Body of pancreas (tissue), 4 donors: Measurements from ENCODE around the gene POTEM. TPM values are rescaled to one million over a fixed set of nuclear protein-coding genes. Genes with fewer than 3 reads are reported as not detected.
A peak's percentile ranks its signal among the peaks of the same experiment; 100 is the strongest.
"Not testable (repeated sequence)": the region's sequence is repeated elsewhere in the genome, so short reads cannot be mapped to it uniquely, and the experiment has no call there.

Source experiments
- ATAC-seq: fragments of 150-250 bp; one replicate; pipeline ENCODE4 v1.9.1; 2016
- DNase-seq, 4 donors: peaks; one replicate each; pipeline ENCODE4 v3.0.0-alpha.2; 2019
- H3K27ac ChIP-seq, 4 donors: fragments of 200-600 bp; sonication (generic); 1 replicate in 3 of 4; 2 replicates in 1 of 4; pipeline versions ENCODE4 v1.5.1 to v1.6.1; 2016 to 2019; ENCODE audit warnings: mild to moderate bottlenecking in 1 of 4, mixed read lengths in 1 of 4, moderate library complexity in 1 of 4
- H3K27me3 ChIP-seq, 2 donors: fragments of 200-600 bp; sonication (generic); one replicate each; pipeline ENCODE4 v1.6.0; 2016; ENCODE audit warnings: mild to moderate bottlenecking in 1 of 2
- H3K36me3 ChIP-seq, 2 donors: fragments of 200-600 bp; sonication (generic); replicated peaks in 1 of 2; 2 replicates each; pipeline ENCODE4 v1.5.1; 2016; ENCODE audit warnings: low read depth in 2 of 2; ENCODE audit not compliant: insufficient read depth in 1 of 2
- H3K4me1 ChIP-seq: fragments of 200-600 bp; sonication (generic); one replicate; pipeline ENCODE4 v1.6.0; 2016
- H3K4me3 ChIP-seq, 2 donors: fragments of 200-600 bp; sonication (generic); 1 replicate in 1 of 2; 2 replicates in 1 of 2; pipeline ENCODE4 v1.5.1; 2016 to 2019
- H3K9me3 ChIP-seq, 3 donors: fragments of 200-600 bp; sonication (generic); 1 replicate in 2 of 3; 2 replicates in 1 of 3; pipeline ENCODE4 v1.5.1; 2016
- WGBS, 2 donors: methylation state at CpG; one replicate each; pipeline ENCODE4 v1.1.5; 2017; 5-methylcytosine and 5-hydroxymethylcytosine counted together
- intact Hi-C: fragments of 100-400 bp; cut with DNase I; formaldehyde crosslinking; loops from one replicate; pipeline ENCODE4 v1.15.1; 2023
- total RNA-seq, 2 donors: library from RNA; depleted of rRNA; stranded (reverse); fragments of >200 nt; gene quantifications; one replicate each; pipeline ENCODE4 v1.1.0, GENCODE V29; 2016

POTEM gene
- total RNA-seq = not detected

DNA sequence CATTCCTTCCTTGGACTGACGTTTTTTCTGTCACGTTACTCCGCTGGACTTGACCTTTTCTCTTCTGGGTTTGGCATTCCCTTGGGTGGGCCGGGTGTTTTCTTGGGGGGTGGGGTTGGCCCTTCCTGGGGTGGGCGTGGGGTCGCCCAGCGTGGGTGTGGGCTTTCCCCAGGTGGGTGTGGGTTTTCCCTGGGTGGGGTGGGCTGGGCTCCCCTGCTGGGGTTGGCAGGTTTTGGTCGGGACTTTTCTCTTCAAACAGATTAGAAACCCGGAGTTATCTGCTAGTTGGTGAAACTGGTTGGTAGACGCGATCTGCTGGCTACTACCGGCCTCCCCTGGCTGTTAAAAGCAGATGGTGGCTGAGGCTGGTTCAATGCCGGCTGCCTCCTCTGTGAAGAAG, at the start of gene POTEM:
Gene POTEM (plus strand): TSS at position 301 of the 400 bp plus-strand sequence. CDS start 52 bp downstream, at position 353.
- DNase-seq, H3K27ac ChIP-seq, H3K27me3 ChIP-seq, H3K4me1 ChIP-seq, ATAC-seq, H3K9me3 ChIP-seq, H3K36me3 ChIP-seq, intact Hi-C loops, H3K4me3 ChIP-seq: not testable (repeated sequence)
- no CpG with 5 or more reads among the region's 13 CpGs for WGBS, 2 donors

DNA sequence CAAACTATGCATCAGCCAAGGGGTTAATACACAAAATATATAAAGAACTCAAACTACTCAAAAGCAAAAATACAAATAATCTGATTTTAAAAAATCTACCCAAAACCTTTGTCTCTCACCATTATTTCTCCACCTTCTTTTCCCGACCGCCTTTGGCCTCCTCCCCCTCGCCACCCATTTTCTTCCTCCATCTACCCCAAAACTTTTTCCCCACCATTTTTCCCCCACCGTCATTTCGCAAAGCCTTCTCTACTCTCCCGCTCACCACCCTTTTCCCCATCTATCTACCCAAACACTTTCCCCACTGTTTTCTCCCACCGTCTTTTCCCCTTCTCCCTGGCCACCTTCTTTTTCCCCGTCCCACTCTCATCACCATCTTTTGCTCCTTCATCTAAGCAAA, 48.9 kb upstream of the POTEM start:
- H3K27me3 ChIP-seq, DNase-seq, ATAC-seq, H3K27ac ChIP-seq, H3K4me3 ChIP-seq, H3K36me3 ChIP-seq, H3K4me1 ChIP-seq, intact Hi-C loops, H3K9me3 ChIP-seq: not testable (repeated sequence)
- 65 to 74% methylated on average over 6 of the region's 8 CpGs for WGBS, 2 donors

DNA sequence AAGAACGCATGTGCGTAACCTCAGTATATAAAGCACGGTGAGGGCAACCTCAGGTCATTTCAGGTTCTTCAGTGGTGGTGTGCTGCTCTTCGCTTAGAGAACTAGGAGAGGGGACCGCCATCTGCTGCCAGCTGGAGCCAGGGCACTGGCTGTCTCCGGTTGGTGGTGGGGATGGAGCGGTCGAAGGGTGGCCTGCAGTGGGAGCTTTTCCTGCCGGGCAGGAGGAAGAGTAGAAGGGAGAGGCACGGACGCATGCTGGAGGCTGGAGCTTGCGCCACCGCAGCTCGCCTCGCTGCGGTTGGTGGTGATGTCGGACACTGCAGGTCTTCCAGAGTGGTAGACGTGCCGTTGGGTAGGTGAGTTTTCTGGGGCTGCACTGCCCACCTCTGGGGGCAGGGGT, 47.2 kb upstream of the POTEM start:
- H3K9me3 ChIP-seq, intact Hi-C loops, ATAC-seq, H3K36me3 ChIP-seq, H3K4me1 ChIP-seq, H3K27me3 ChIP-seq, H3K27ac ChIP-seq, H3K4me3 ChIP-seq, DNase-seq: not testable (repeated sequence)
- WGBS, 2 donors = 93% methylated on average over 3 of the region's 19 CpGs; no CpG with 5 or more reads in 1 of the 2 donors

DNA sequence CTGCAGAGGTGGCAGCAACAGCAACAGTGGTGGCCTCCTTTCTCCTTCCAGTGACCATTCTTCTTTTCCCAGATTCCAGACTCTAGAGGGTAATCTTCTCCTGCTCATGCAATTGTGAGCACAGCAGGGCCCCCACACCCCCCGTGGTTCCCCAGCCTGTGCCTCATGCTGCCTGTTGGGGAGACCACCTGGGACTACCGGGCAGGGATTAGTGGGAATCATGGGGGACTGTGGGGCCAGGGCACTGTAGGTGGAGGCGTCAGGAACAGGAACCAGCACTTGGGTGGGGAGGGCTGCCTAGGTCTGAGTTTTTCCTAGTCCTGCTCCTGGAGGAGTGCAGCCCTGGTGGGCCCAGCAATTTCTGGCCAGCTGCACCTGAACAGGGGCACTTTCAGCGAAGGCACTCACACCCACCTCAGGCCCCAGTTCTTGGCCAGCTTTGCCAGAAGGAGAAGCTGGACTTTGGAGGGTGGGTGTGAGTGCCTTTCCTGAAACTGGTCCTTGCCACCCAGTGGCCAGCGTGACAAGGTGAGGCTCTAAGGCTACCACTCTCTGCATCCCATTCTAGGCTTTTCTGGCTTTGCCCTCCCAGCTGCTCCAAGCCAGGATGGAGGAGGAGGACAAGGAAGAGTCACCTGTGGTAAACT, 46.1 kb upstream of the POTEM start:
- H3K27ac ChIP-seq, H3K4me3 ChIP-seq, H3K27me3 ChIP-seq, intact Hi-C loops, H3K9me3 ChIP-seq, DNase-seq, H3K36me3 ChIP-seq, H3K4me1 ChIP-seq: not testable (repeated sequence)
- WGBS, 2 donors = 63 to 67% methylated on average over 1 to 2 of the region's 5 CpGs
- ATAC-seq = peak; percentile 18

DNA sequence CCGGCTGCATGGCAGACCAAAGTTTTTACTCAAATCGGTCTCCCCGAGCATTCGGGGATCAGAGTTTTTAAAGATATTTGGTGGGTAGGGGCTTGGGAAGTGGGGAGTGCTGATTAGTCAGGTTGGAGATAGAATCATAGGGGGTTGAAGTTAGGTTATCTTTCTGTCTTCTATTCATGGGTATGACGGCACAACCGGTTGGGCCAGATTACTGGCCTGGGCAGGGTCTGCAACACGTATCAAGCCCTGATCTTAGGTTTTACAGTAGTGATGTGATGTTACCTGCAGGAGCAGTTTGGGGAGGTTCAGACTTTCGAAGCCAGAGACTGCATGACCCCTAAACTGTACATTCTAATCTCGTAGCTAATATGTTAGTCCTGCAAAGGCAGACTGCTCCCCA, 30.4 kb upstream of the POTEM start:
- H3K4me1 ChIP-seq, ATAC-seq, intact Hi-C loops, DNase-seq, H3K9me3 ChIP-seq, H3K36me3 ChIP-seq, H3K27ac ChIP-seq, H3K4me3 ChIP-seq, H3K27me3 ChIP-seq: not testable (repeated sequence)
- 60% methylated on average over 1 of the region's 9 CpGs; no CpG with 5 or more reads in 1 of the 2 donors for WGBS, 2 donors

DNA sequence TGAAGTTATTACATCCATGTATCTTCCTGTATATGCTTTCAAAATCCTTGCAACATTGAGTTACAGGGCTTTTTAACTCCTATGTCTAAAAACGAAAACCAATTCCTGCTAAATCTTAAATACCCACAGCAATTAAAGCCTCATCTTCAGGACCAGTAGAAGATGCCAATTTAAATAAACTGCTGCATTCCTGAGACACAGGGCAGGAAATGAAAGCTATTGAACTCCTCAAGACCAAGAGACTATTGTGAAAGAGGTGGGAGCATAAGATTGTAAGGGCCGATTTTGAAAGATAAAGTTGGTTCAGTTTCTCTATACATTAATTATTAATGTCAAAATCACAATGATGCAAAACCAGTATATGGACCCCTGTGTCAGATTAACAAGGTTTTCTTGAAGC, 28.5 kb upstream of the POTEM start:
- whole genome bisulfite sequencing, 2 donors = no CpG with 5 or more reads among the region's 2 CpGs
- H3K27ac ChIP-seq, H3K4me1 ChIP-seq, H3K36me3 ChIP-seq, H3K4me3 ChIP-seq, H3K9me3 ChIP-seq, intact Hi-C loops, ATAC-seq, DNase-seq, H3K27me3 ChIP-seq: not testable (repeated sequence)

DNA sequence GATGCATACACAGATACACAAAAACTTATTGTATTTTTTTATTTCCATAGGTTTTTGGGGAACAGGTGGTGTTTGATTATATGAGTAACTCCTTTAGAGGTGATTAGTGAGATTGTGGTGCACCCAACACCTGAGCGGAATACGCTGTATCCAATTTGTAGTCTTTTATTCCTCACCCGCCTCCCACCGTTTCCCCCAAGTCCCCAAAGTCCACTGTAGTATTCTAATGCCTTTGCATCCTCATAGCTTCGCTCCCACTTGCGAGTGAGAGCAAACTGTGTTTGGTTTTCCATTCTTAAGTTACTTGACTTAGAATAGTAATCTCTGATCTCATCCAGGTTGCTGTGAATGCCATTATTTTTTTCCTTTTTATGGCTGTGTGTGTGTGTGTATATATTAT, 17.3 kb upstream of the POTEM start:
- H3K9me3 ChIP-seq, H3K27me3 ChIP-seq, ATAC-seq, intact Hi-C loops, H3K4me1 ChIP-seq, H3K36me3 ChIP-seq, H3K27ac ChIP-seq, H3K4me3 ChIP-seq, DNase-seq: not testable (repeated sequence)
- 28 to 52% methylated on average over 2 to 3 of the region's 6 CpGs for WGBS, 2 donors

DNA sequence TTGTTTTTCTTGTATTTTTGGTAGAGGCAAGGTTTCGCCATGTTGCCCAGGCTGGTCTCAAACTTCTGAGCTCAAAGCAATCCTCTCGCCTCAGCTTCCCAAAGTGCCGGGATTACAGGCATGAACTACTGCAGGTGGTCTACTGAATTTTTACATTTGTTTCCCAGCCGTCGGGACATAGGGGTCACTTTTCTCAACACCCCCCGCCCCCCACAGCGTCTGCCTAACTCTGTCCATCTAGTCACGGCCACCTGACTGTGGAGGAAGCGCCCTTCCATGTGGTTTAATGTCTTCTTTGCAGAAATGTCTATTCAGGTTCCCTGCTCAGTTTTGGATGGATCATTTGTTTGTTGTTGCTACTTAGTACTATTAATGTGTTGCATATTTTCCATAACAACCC, 14.1 kb upstream of the POTEM start:
- H3K36me3 ChIP-seq, ATAC-seq, H3K9me3 ChIP-seq, intact Hi-C loops, H3K4me1 ChIP-seq, DNase-seq, H3K27ac ChIP-seq, H3K4me3 ChIP-seq, H3K27me3 ChIP-seq: not testable (repeated sequence)
- 56 to 61% methylated on average over 9 of the region's 9 CpGs for WGBS, 2 donors

DNA sequence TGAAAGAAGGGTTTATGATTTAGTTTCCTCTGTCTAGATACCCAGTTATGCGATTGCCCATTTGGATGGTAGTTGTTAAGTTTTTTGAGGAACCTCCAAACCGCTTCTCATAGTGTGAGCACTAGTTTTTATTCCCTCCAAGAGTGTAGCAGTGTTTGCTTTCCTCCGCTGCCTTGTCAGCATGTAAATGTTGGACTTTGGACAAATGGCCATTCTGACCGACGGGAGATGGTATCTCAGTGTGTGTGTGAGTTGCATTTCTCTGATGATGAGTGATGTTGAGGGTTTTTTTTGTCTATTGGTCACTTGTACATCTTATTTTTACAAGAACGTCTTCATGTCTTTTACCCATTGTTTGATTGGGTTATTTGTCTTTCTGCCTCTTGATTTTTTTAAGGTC, 11.4 kb upstream of the POTEM start:
- intact Hi-C loops, H3K36me3 ChIP-seq, H3K4me3 ChIP-seq, H3K4me1 ChIP-seq, H3K9me3 ChIP-seq, ATAC-seq, H3K27ac ChIP-seq, H3K27me3 ChIP-seq, DNase-seq: not testable (repeated sequence)
- 8 to 40% methylated on average over 1 to 6 of the region's 6 CpGs for WGBS, 2 donors

DNA sequence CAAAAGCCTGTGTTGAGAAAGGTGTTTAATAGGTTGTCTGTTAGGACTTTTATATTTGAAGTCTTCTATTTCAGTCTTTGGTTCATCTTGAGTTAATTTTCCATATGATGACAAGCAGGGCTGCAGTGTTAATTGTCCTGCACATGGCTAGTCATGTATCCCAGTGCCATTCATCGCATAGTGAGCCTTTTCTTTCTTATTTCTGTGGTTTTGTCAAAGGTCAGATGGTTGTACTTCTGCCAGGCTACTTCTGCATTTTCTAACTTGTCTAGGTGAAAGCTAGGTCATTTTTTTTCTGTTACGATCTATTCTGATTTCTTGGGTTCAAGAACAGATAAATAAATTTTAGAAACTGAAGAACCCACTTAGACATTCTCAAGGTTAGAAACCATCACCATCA, 5.7 kb upstream of the POTEM start:
- WGBS, 2 donors = 7 to 29% methylated on average over 1 of the region's 2 CpGs
- H3K27me3 ChIP-seq, ATAC-seq, H3K9me3 ChIP-seq, H3K36me3 ChIP-seq, DNase-seq, H3K4me3 ChIP-seq, H3K27ac ChIP-seq, intact Hi-C loops, H3K4me1 ChIP-seq: not testable (repeated sequence)

DNA sequence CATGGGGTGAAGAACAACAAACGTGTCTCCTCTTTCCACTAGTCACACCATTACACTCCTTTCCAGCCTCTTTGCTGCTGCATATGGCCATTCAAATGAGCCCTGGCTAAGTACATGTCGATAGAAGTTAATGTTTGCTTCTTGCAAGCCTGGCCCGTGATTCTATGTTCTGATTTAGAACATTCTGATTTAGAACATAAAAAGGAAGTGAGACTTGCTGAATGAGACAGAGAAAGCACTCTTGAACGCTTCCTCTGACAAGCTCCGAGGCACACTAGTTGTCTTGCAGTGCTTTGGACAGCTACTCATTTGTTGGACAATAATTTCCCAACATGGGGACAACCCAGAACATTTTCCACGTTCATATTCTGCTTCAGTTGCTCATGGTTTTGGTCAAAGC, 5.1 kb upstream of the POTEM start:
- H3K27me3 ChIP-seq, H3K36me3 ChIP-seq, H3K9me3 ChIP-seq, H3K4me3 ChIP-seq, intact Hi-C loops, ATAC-seq, H3K27ac ChIP-seq, H3K4me1 ChIP-seq, DNase-seq: not testable (repeated sequence)
- WGBS, 2 donors = no CpG with 5 or more reads among the region's 6 CpGs

DNA sequence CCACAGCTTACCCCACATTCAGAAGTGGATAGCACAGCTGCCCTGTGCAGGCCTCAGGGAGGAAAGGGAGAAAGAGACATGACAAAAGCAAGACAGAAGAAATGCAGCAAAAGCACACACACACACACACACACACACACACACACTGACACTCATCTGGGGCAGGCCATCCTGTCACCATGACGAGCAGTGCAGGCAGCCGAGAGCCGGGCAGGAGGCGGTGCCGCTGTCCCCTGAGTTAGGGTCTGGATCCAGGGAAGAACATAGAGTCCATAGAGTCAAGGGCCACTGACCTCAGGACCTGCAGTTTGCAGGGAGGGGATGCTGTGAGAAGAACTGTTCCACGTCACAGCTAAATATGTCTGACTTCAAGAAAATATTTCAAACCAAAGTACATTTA, 4.0 kb upstream of the POTEM start:
- H3K9me3 ChIP-seq, intact Hi-C loops, DNase-seq, H3K4me3 ChIP-seq, H3K36me3 ChIP-seq, H3K4me1 ChIP-seq, H3K27me3 ChIP-seq, ATAC-seq, H3K27ac ChIP-seq: not testable (repeated sequence)
- 56 to 71% methylated on average over 1 to 6 of the region's 6 CpGs for WGBS, 2 donors
